IMR-90 (cell line): ENCODE data around the gene ARHGEF7. TPM values are rescaled to one million over a fixed set of nuclear protein-coding genes. Genes with fewer than 3 reads are reported as not detected.
A peak's percentile ranks its signal among the peaks of the same experiment; 100 is the strongest.

Experiments used
- ATAC-seq: fragments of 200-7000 bp; cut with Tn5 transposase; 2 replicates; pipeline ENCODE4 v1.9.1; 2020; ENCODE audit warnings: low read depth, mild to moderate bottlenecking, moderate library complexity
- BruUV-seq: library from RNA; stranded (reverse); fragments of 400-500 nt; replicated peaks from 2 replicates; lab custom pipeline; 2021; lab: Mats Ljungman, UMichigan
- CTCF ChIA-PET: fragments of 300-600 bp; formaldehyde crosslinking; extraction: SDS; loops from one replicate; lab custom pipeline; 2021; ENCODE audit warnings: antibody characterized with exemption; lab: Yijun Ruan, JAX
- POLR2A ChIA-PET: fragments of 300-600 bp; sonication (Branson Sonifier 250); formaldehyde crosslinking; loops from one replicate; lab custom pipeline; 2022; ENCODE audit warnings: antibody characterized with exemption; ENCODE audit not compliant: unreplicated experiment; lab: Charles Lee
- DNase-seq: peaks from one replicate; pipeline ENCODE4 v3.0.0; 2013
- H2AFZ ChIP-seq: replicated peaks from 2 replicates; pipeline ENCODE3; 2013; ENCODE audit warnings: low read length, mild to moderate bottlenecking; ENCODE audit not compliant: poor library complexity
- H2AK5ac ChIP-seq: 2 replicates; pipeline ENCODE4 v1.6.1; 2013; ENCODE audit warnings: low read depth, low read length, inconsistent platforms
- H2AK9ac ChIP-seq: replicated peaks from 2 replicates; pipeline ENCODE3; 2013; ENCODE audit warnings: mild to moderate bottlenecking, low read depth, low read length, moderate library complexity; ENCODE audit not compliant: poor library complexity
- H2BK120ac ChIP-seq: 2 replicates; pipeline ENCODE4 v1.6.1; 2013; ENCODE audit warnings: low read depth, low read length, inconsistent platforms
- H2BK15ac ChIP-seq: 3 replicates; pipeline ENCODE4 v1.6.1; 2013; ENCODE audit warnings: low read depth, low read length, inconsistent platforms
- H2BK20ac ChIP-seq: 2 replicates; pipeline ENCODE4 v1.6.1; 2013; ENCODE audit warnings: low read depth, mild to moderate bottlenecking, inconsistent platforms, low read length, moderate library complexity
- H2BK5ac ChIP-seq: 2 replicates; pipeline ENCODE4 v1.6.1; 2013; ENCODE audit warnings: mild to moderate bottlenecking, low read depth, low read length, inconsistent platforms; ENCODE audit not compliant: poor library complexity, severe bottlenecking
- H3K14ac ChIP-seq: replicated peaks from 2 replicates; pipeline ENCODE4 v1.6.1; 2013; ENCODE audit warnings: low read depth, low read length, inconsistent platforms
- H3K18ac ChIP-seq: 2 replicates; pipeline ENCODE4 v1.6.1; 2013; ENCODE audit warnings: low read depth, low read length, control low read depth
- H3K23ac ChIP-seq: 2 replicates; pipeline ENCODE4 v1.6.1; 2013; ENCODE audit warnings: low read depth, low read length, inconsistent platforms
- H3K27ac ChIP-seq: 2 replicates; pipeline ENCODE4 v1.5.1; 2013; ENCODE audit warnings: mild to moderate bottlenecking, control low read depth, low read length; ENCODE audit not compliant: insufficient read depth
- H3K27me3 ChIP-seq: 2 replicates; pipeline ENCODE4 v1.6.1; 2013; ENCODE audit warnings: low read length; ENCODE audit not compliant: control insufficient read depth, insufficient read depth
- H3K36me3 ChIP-seq: 2 replicates; pipeline ENCODE4 v1.6.1; 2013; ENCODE audit warnings: low read length, mixed read lengths; ENCODE audit not compliant: control insufficient read depth, insufficient read depth
- H3K4ac ChIP-seq: 2 replicates; pipeline ENCODE4 v1.6.1; 2013; ENCODE audit warnings: low read depth, low read length, inconsistent platforms
- H3K4me1 ChIP-seq: 2 replicates; pipeline ENCODE4 v1.6.1; 2013; ENCODE audit warnings: low read length, mixed read lengths; ENCODE audit not compliant: control insufficient read depth, insufficient read depth
- H3K4me2 ChIP-seq: 2 replicates; pipeline ENCODE4 v1.6.1; 2013; ENCODE audit warnings: low read depth, mild to moderate bottlenecking, control low read depth, low read length, moderate library complexity
- H3K4me3 ChIP-seq: 2 replicates; pipeline ENCODE4 v1.5.1; 2013; ENCODE audit warnings: low read depth, mild to moderate bottlenecking, control low read depth, low read length, moderate library complexity; ENCODE audit not compliant: insufficient read depth
- H3K56ac ChIP-seq: 2 replicates; pipeline ENCODE4 v1.6.1; 2013; ENCODE audit warnings: low read length, inconsistent platforms; ENCODE audit not compliant: insufficient read depth; ENCODE audit errors: extremely low read depth
- H3K79me1 ChIP-seq, 2 experiments: 2 replicates each; pipeline ENCODE4 v1.6.1; 2013; ENCODE audit warnings: low read length in 2 of 2, inconsistent platforms in 1 of 2, low read depth in 1 of 2
- H3K9ac ChIP-seq: 2 replicates; pipeline ENCODE4 v1.6.1; 2013; ENCODE audit warnings: low read depth, low read length, control low read depth
- H3K9me1 ChIP-seq: 2 replicates; pipeline ENCODE4 v1.6.1; 2013; ENCODE audit warnings: low read length, inconsistent platforms; ENCODE audit not compliant: insufficient read depth
- H3K9me3 ChIP-seq: 2 replicates; pipeline ENCODE4 v1.6.1; 2013; ENCODE audit warnings: low read length; ENCODE audit not compliant: control insufficient read depth, insufficient read depth
- H4K20me1 ChIP-seq: 2 replicates; pipeline ENCODE4 v1.6.1; 2013; ENCODE audit warnings: low read length, inconsistent platforms; ENCODE audit not compliant: insufficient read depth
- H4K5ac ChIP-seq: 2 replicates; pipeline ENCODE4 v1.6.1; 2013; ENCODE audit warnings: mild to moderate bottlenecking, low read depth, low read length, control low read depth
- H4K8ac ChIP-seq, 2 experiments: 2 replicates each; pipeline ENCODE4 v1.6.1; 2013; ENCODE audit warnings: low read depth in 2 of 2, low read length in 2 of 2, control low read depth in 1 of 2, inconsistent platforms in 1 of 2
- H4K91ac ChIP-seq: 2 replicates; pipeline ENCODE4 v1.6.1; 2013; ENCODE audit warnings: low read depth, low read length, inconsistent platforms; ENCODE audit not compliant: insufficient read depth
- BHLHE40 ChIP-seq: fragments of 150-350 bp; IDR thresholded peaks from 2 replicates; pipeline ENCODE4 v1.6.1; 2016; ENCODE audit warnings: mild to moderate bottlenecking, low read depth, low read length
- CTCF ChIP-seq: conservative IDR thresholded peaks from 2 replicates; pipeline ENCODE4 v1.5.1; 2012; ENCODE audit warnings: mild to moderate bottlenecking, low read depth, low read length, improper control_type of control experiment
- WGBS, 2 experiments: methylation state at CpG; one replicate each; pipeline versions ENCODE4 v1.1.5 to v1.1.7; 2013; ENCODE audit warnings: missing lambda C conversion rate in 2 of 2; ENCODE audit not compliant: insufficient read length in 1 of 2; ENCODE audit errors: extremely low coverage in 2 of 2; 5-methylcytosine and 5-hydroxymethylcytosine counted together
- dilution Hi-C: fragments of 300-500 bp; cut with HindIII; formaldehyde crosslinking; loops from one replicate; pipeline ENCODE4 v1.14.3; 2018; ENCODE audit warnings: low sequenced_read_pairs; ENCODE audit not compliant: unreplicated experiment
- in situ Hi-C: fragments of 300-500 bp; cut with MboI; formaldehyde crosslinking; loops from 3 replicates; pipeline ENCODE4 v1.14.3; 2019; ENCODE audit warnings: low sequenced_read_pairs, inconsistent platforms, mixed read lengths
- intact Hi-C: fragments of 100-400 bp; cut with micrococcal nuclease; formaldehyde crosslinking; loops from 2 replicates; pipeline ENCODE4 v1.10.0; 2022
- polyA plus RNA-seq, 3 experiments: library from polyadenylated mRNA; depleted of rRNA; stranded (reverse); fragments of >200 nt; gene quantifications; 2 replicates each; pipeline ENCODE4 v1.2.3, GENCODE V29; 2012; ENCODE audit warnings: low replicate concordance in 1 of 3
- total RNA-seq: library from RNA; depleted of rRNA; stranded (reverse); fragments of >200 nt; gene quantifications from 2 replicates; pipeline ENCODE4 v1.2.3, GENCODE V29; 2012

Gene ARHGEF7
- total and polyA plus RNA-seq, 2 of the 4 experiments (the other 2 are of a cell fraction): 32.9 to 59.0 TPM

- TF ChIP-seq BHLHE40: no peak
Observed at GRCh38 chr13:111249637-111250360, 134.7 kb downstream of the ARHGEF7 start (continued).

GRCh38 chr13:111251646-111252445, 136.7 kb downstream of the ARHGEF7 start:
- no peak overlapping the region for H3K18ac ChIP-seq
- CTCF ChIA-PET: interaction anchor here (0.6 kb wide), 2 partner anchors 14 to 93 kb away, joined by 3 read pairs; no protein-coding TSS in a partner anchor
- no peaks in the 10 kb centered on the region for H3K9me3 ChIP-seq
- BruUV-seq: no TSS peak
- peaks cover 44 to 74% of the 10 kb centered on the region in 2 experiments for H3K79me1 ChIP-seq
- WGBS, 2 experiments: no CpG with 5 or more reads among the region's 4 CpGs
- H3K4ac ChIP-seq: no peak overlapping the region
- H3K4me2 ChIP-seq: no peak overlapping the region
- dilution Hi-C loops: no loop called here
- in situ Hi-C loops: no loop called here
- H4K91ac ChIP-seq: no peak overlapping the region
- H2BK120ac ChIP-seq: no peak overlapping the region
- H3K23ac ChIP-seq: no peak overlapping the region
- peaks cover 22% of the 10 kb centered on the region; the same call in 1 of the 2 replicates for H3K9me1 ChIP-seq
- no peak overlapping the region for H2AK9ac ChIP-seq
- peaks cover 24% of the 10 kb centered on the region for H3K36me3 ChIP-seq
- H2AFZ ChIP-seq: no peak overlapping the region
- H4K20me1 ChIP-seq: peaks cover 14% of the 10 kb centered on the region
- peak overlapping the region; percentile 15; the same call in 1 of the 2 replicates for H4K5ac ChIP-seq
- DNase-seq (no peak), ATAC-seq (no peak; the same call in 1 of the 2 replicates)
- H2BK20ac ChIP-seq: no peak overlapping the region
- no peak overlapping the region for H2AK5ac ChIP-seq
- POLR2A ChIA-PET: no interaction called here
- TF ChIP-seq CTCF: no peak
- H3K27ac ChIP-seq: no peak overlapping the region
- no peak overlapping the region for H4K8ac ChIP-seq
- H3K4me1 ChIP-seq: peaks cover 11% of the 10 kb centered on the region
- no peak overlapping the region for H2BK15ac ChIP-seq
- H3K27me3 ChIP-seq: no peaks in the 10 kb centered on the region
- H2BK5ac ChIP-seq: peak overlapping the region; percentile 6
- intact Hi-C loops: no loop called here
- no peak overlapping the region for H3K4me3 ChIP-seq
- H3K9ac ChIP-seq: no peak overlapping the region
- no peak overlapping the region for H3K14ac ChIP-seq
- H3K56ac ChIP-seq: no peak overlapping the region
